Measurements from ENCODE around the gene POLA2.

- no peak for TF ChIP-seq CTCF (conservative IDR thresholded peaks at IDR 0.05 in 1 of 2, IDR thresholded peaks at IDR 0.05 in 1 of 2; ENCODE audit: low read depth in 1 of 2, low read length in 2 of 2)
- no peak for TF ChIP-seq EZH2 (IDR thresholded peaks at IDR 0.05; ENCODE audit: low read length, missing control alignments)
Observed at GRCh38 chr11:65277631-65278277, 16.0 kb downstream of the POLA2 start.
